Uterus (tissue), 4 donors: ENCODE results near the gene GSG1. TPM values are rescaled to one million over a fixed set of nuclear protein-coding genes. Genes with fewer than 3 reads are reported as not detected.
"Not testable (repeated sequence)": the region's sequence is repeated elsewhere in the genome, so short reads cannot be mapped to it uniquely, and the experiment has no call there.

ENCODE experiments used
- DNase-seq, 2 donors: peaks; one replicate each; pipeline ENCODE4 v3.0.0-alpha.2; 2019 to 2020
- H3K27ac ChIP-seq, 2 donors: fragments of 200-600 bp; sonication (generic); 1 replicate in 1 of 2; 2 replicates in 1 of 2; pipeline ENCODE4 v1.5.1; 2016 to 2018
- H3K27me3 ChIP-seq, 2 donors: fragments of 200-600 bp; sonication (generic); one replicate each; pipeline ENCODE4 v1.5.1; 2018 to 2019; ENCODE audit warnings: control low read depth in 1 of 2
- H3K36me3 ChIP-seq, 2 donors: fragments of 200-600 bp; sonication (generic); one replicate each; pipeline ENCODE4 v1.5.1; 2019; ENCODE audit warnings: control low read depth in 1 of 2
- H3K4me1 ChIP-seq, 2 donors: fragments of 200-600 bp; sonication (generic); one replicate each; pipeline ENCODE4 v1.5.1; 2018 to 2019; ENCODE audit warnings: control low read depth in 1 of 2
- H3K4me3 ChIP-seq, 2 donors: fragments of 200-600 bp; sonication (generic); 1 replicate in 1 of 2; 2 replicates in 1 of 2; pipeline ENCODE4 v1.5.1; 2018 to 2019; ENCODE audit warnings: mild to moderate bottlenecking in 1 of 2
- H3K9me3 ChIP-seq, 2 donors: fragments of 200-600 bp; sonication (generic); one replicate each; pipeline ENCODE4 v1.5.1; 2019; ENCODE audit warnings: control low read depth in 1 of 2
- POLR2A ChIP-seq, 2 donors: fragments of 450-650 bp; IDR thresholded peaks; one replicate each; pipeline ENCODE4 v1.6.1; 2016; ENCODE audit warnings: antibody characterized with exemption in 2 of 2, mild to moderate bottlenecking in 1 of 2, moderate library complexity in 1 of 2
- intact Hi-C: fragments of 100-400 bp; cut with DNase I; formaldehyde crosslinking; loops from one replicate; pipeline ENCODE4 v1.15.1; 2023; ENCODE audit warnings: low total_unique reads
- total RNA-seq, 4 donors: library from RNA; depleted of rRNA in 3 of 4; stranded (reverse); fragments of >200 nt in 3 of 4; gene quantifications; one replicate each; pipeline versions ENCODE4 v1.1.0 to v1.2.4, GENCODE V29; 2014 to 2023
- TF ChIP-seq, protein P1 (sequence below), 4 experiments: fragments of 200-600 bp in 2 of 4; fragments of 450-650 bp in 2 of 4; sonication (generic) in 2 of 4; IDR thresholded peaks; one replicate each; pipeline ENCODE4 v1.5.1; 2016 to 2019; ENCODE audit warnings: antibody characterized with exemption in 4 of 4, mild to moderate bottlenecking in 2 of 4, moderate library complexity in 1 of 4
- donor health status: DM: yes; HTN: yes; CAD: no.

The GSG1 gene
- total RNA-seq, 4 donors from 2014 or later: not detected

- DNase-seq: no peak
- Histone ChIP-seq H3K9me3 (no peaks in the 10 kb centered on the region), H3K4me1 (no peaks in the 10 kb centered on the region), H3K4me3 (no peak overlapping the region), H3K27ac (no peak overlapping the region), H3K36me3 (no peaks in the 10 kb centered on the region), H3K27me3 (no peaks in the 10 kb centered on the region)
- TF ChIP-seq POLR2A (IDR thresholded peaks at IDR 0.05): no peak
- TF ChIP-seq, protein P1, sequence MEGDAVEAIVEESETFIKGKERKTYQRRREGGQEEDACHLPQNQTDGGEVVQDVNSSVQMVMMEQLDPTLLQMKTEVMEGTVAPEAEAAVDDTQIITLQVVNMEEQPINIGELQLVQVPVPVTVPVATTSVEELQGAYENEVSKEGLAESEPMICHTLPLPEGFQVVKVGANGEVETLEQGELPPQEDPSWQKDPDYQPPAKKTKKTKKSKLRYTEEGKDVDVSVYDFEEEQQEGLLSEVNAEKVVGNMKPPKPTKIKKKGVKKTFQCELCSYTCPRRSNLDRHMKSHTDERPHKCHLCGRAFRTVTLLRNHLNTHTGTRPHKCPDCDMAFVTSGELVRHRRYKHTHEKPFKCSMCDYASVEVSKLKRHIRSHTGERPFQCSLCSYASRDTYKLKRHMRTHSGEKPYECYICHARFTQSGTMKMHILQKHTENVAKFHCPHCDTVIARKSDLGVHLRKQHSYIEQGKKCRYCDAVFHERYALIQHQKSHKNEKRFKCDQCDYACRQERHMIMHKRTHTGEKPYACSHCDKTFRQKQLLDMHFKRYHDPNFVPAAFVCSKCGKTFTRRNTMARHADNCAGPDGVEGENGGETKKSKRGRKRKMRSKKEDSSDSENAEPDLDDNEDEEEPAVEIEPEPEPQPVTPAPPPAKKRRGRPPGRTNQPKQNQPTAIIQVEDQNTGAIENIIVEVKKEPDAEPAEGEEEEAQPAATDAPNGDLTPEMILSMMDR (IDR thresholded peaks at IDR 0.05): no peak
- intact Hi-C loops: no loop called here
Measured at GRCh38 chr12:13087766-13088165, 15.7 kb downstream of the GSG1 start.

DNA sequence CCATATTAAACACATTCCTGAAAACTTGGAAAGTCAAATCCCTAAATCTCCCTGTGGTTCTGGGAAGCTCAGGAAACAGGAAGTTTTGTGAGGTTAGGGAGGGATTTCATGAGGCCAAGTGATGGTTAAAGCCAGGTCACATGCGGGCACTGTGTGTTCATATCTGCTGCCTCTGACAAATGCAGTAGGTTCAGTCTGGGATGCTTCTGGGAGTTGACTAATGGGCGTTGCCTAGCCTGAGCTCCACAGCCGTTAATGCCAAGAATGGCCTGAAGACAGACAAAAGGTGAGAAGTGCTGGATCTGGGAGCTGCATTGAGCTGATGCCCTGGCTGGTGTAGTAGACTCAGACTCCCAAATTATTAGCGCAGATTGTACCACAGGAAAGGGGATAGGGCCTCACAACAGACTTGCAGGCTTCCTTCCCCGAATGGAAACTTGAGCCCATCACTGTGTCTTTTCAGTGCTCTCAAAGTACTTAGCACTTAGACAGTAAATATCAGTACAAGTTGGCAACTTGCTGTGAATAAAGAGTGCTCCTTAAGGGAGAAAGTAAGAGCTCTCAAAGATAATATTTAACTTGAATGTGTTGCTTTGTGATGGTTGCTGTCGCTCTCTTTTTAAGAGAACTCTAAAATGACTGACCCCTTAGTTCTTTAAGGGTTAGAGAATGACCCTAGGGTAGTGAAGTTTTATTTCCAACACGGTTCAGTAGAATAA lies 17.3 kb downstream of the GSG1 start:
- Histone ChIP-seq H3K36me3 (no peaks in the 10 kb centered on the region), H3K4me1 (no peaks in the 10 kb centered on the region), H3K9me3 (no peaks in the 10 kb centered on the region), H3K27me3 (no peaks in the 10 kb centered on the region), H3K27ac (no peak overlapping the region), H3K4me3 (no peak overlapping the region)
- intact Hi-C loops: no loop called here
- DNase-seq: no peak
- TF ChIP-seq, protein P1 (IDR thresholded peaks at IDR 0.05): no peak
- no peak for TF ChIP-seq POLR2A (IDR thresholded peaks at IDR 0.05)

GRCh38 chr12:13084898-13085640 lies 18.4 kb downstream of the GSG1 start:
- intact Hi-C loops: no loop called here
- TF ChIP-seq, protein P1 (IDR thresholded peaks at IDR 0.05): no peak
- TF ChIP-seq POLR2A (IDR thresholded peaks at IDR 0.05): no peak
- Histone ChIP-seq H3K4me3 (no peak overlapping the region), H3K9me3 (no peaks in the 10 kb centered on the region), H3K4me1 (no peaks in the 10 kb centered on the region), H3K36me3 (no peaks in the 10 kb centered on the region), H3K27ac (no peak overlapping the region), H3K27me3 (no peaks in the 10 kb centered on the region)
- DNase-seq: no peak

DNA sequence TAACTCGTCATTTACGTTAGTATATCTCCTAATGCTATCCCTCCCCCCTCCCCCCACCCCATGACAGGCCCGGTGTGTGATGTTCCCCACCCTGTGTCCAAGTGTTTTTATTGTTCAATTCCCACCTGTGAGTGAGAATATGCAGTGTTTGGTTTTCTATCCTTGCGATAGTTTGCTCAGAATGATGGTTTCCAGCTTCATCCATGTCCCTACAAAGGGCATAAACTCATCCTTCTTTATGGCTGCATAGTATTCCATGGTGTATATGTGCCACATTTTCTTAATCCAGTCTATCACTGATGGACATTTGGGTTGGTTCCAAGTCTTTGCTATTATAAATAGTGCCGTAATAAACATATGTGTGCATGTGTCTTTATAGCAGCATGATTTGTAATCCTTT lies 19.8 kb downstream of the GSG1 start:
- H3K27ac ChIP-seq, DNase-seq, intact Hi-C loops, H3K27me3 ChIP-seq, H3K36me3 ChIP-seq, H3K4me1 ChIP-seq, H3K4me3 ChIP-seq, H3K9me3 ChIP-seq: not testable (repeated sequence)

GRCh38 chr12:13082861-13083260 lies 20.6 kb downstream of the GSG1 start:
- intact Hi-C loops: no loop called here
- no peak for DNase-seq
- Histone ChIP-seq H3K9me3 (no peaks in the 10 kb centered on the region), H3K27me3 (no peaks in the 10 kb centered on the region), H3K36me3 (no peaks in the 10 kb centered on the region), H3K4me1 (no peaks in the 10 kb centered on the region), H3K4me3 (no peak overlapping the region), H3K27ac (no peak overlapping the region)
- TF ChIP-seq POLR2A (IDR thresholded peaks at IDR 0.05): no peak
- TF ChIP-seq, protein P1 (IDR thresholded peaks at IDR 0.05): no peak
